SK-N-SH (cell line): ENCODE measurements around the gene UGT1A10. TPM values are rescaled to one million over a fixed set of nuclear protein-coding genes. Genes with fewer than 3 reads are reported as not detected.

Experiments
- CTCF ChIA-PET: fragments of 300-600, 350-600 bp; formaldehyde crosslinking; extraction: SDS; loops from one replicate; lab custom pipeline; 2021; lab: Yijun Ruan, JAX
- POLR2A ChIA-PET: fragments of 350-600 bp; sonication (Branson Sonifier 250); formaldehyde crosslinking; extraction: SDS; loops from one replicate; lab custom pipeline; 2020; ENCODE audit warnings: antibody characterized with exemption, inconsistent platforms; lab: Yijun Ruan, JAX
- DNase-seq: peaks from one replicate; pipeline ENCODE4 v3.0.0; 2012
- H2AFZ ChIP-seq: fragments of 200-600 bp; sonication (generic); 2 replicates; pipeline ENCODE4 v1.8.1; 2016; ENCODE audit warnings: antibody characterized with exemption, mild to moderate bottlenecking, low read depth
- H3F3A ChIP-seq: fragments of 200-600 bp; sonication (generic); replicated peaks from 2 replicates; pipeline ENCODE3; 2016; ENCODE audit warnings: antibody characterized with exemption, mild to moderate bottlenecking; ENCODE audit not compliant: insufficient read depth
- H3K27ac ChIP-seq, 2 experiments: fragments of 200-500 bp in 1 of 2; fragments of 200-600 bp in 1 of 2; sonication (Bioruptor generic) in 1 of 2; sonication (generic), shearing (Covaris generic) in 1 of 2; 2 replicates each; pipeline versions ENCODE4 v1.5.1 to v1.6.1; 2014 to 2016; ENCODE audit warnings: low read depth in 2 of 2, inconsistent platforms in 1 of 2, low read length in 1 of 2, mild to moderate bottlenecking in 1 of 2, mixed read lengths in 1 of 2
- H3K27me3 ChIP-seq: fragments of 200-600 bp; sonication (generic), shearing (Covaris generic); 2 replicates; pipeline ENCODE4 v1.6.1; 2016; ENCODE audit warnings: mixed run types; ENCODE audit not compliant: insufficient read depth
- H3K36me3 ChIP-seq, 2 experiments: fragments of 200-500 bp in 1 of 2; fragments of 200-600 bp in 1 of 2; sonication (Bioruptor generic) in 1 of 2; sonication (generic) in 1 of 2; replicated peaks in 1 of 2; 2 replicates each; pipeline versions ENCODE3 to v1.5.1; 2014 to 2016; ENCODE audit warnings: low read length in 1 of 2, mild to moderate bottlenecking in 1 of 2; ENCODE audit not compliant: insufficient read depth in 2 of 2, control insufficient read depth in 1 of 2
- H3K4me1 ChIP-seq, 2 experiments: fragments of 200-500 bp in 1 of 2; fragments of 200-600 bp in 1 of 2; sonication (Bioruptor generic) in 1 of 2; sonication (generic), shearing (Covaris generic) in 1 of 2; 2 replicates each; pipeline versions ENCODE4 v1.5.1 to v1.6.1; 2014 to 2016; ENCODE audit warnings: low read depth in 1 of 2, low read length in 1 of 2, mixed run types in 1 of 2; ENCODE audit not compliant: insufficient read depth in 2 of 2, control insufficient read depth in 1 of 2
- H3K4me2 ChIP-seq: fragments of 200-600 bp; sonication (generic), shearing (Covaris generic); 2 replicates; pipeline ENCODE4 v1.6.1; 2017; ENCODE audit warnings: mixed run types
- H3K4me3 ChIP-seq, 2 experiments: fragments of 200-500 bp in 1 of 2; fragments of 200-600 bp in 1 of 2; sonication (Bioruptor generic) in 1 of 2; sonication (generic), shearing (Covaris generic) in 1 of 2; 2 replicates each; pipeline versions ENCODE4 v1.5.1 to v1.8.1; 2014 to 2016; ENCODE audit warnings: low read depth in 2 of 2, inconsistent platforms in 1 of 2, low read length in 1 of 2, mild to moderate bottlenecking in 1 of 2, mixed read lengths in 1 of 2, moderate library complexity in 1 of 2
- H3K79me2 ChIP-seq: fragments of 200-600 bp; sonication (generic); 2 replicates; pipeline ENCODE4 v1.8.1; 2017; ENCODE audit warnings: mild to moderate bottlenecking; ENCODE audit not compliant: insufficient read depth
- H3K9ac ChIP-seq: fragments of 200-600 bp; sonication (generic); 2 replicates; pipeline ENCODE4 v1.6.1; 2017; ENCODE audit warnings: mixed run types
- H3K9me2 ChIP-seq: fragments of 200-600 bp; sonication (generic); 2 replicates; pipeline ENCODE4 v1.6.1; 2017; ENCODE audit warnings: mixed run types
- H3K9me3 ChIP-seq: fragments of 200-600 bp; sonication (generic); 2 replicates; pipeline ENCODE4 v1.6.1; 2017; ENCODE audit warnings: mixed run types, mild to moderate bottlenecking, moderate library complexity
- H4K20me1 ChIP-seq: fragments of 200-600 bp; sonication (generic); 2 replicates; pipeline ENCODE4 v1.6.1; 2017; ENCODE audit warnings: mild to moderate bottlenecking, mixed run types; ENCODE audit not compliant: insufficient read depth
- CHD2 ChIP-seq: fragments of 150-350 bp; IDR thresholded peaks from 2 replicates; pipeline ENCODE4 v1.6.1; 2018; ENCODE audit warnings: low read length; ENCODE audit not compliant: partially characterized antibody
- ELF1 ChIP-seq: IDR thresholded peaks from 2 replicates; pipeline ENCODE4 v1.4.0; 2012
- EP300 ChIP-seq, 2 experiments: IDR thresholded peaks; 2 replicates each; pipeline versions ENCODE4 v1.4.0 to v1.6.1; 2012; ENCODE audit warnings: borderline replicate concordance in 1 of 2, low read depth in 1 of 2, low read length in 1 of 2
- EZH2phosphoT487 ChIP-seq: fragments of 200-600 bp; sonication (generic); IDR thresholded peaks from 2 replicates; pipeline ENCODE4 v1.6.1; 2017; ENCODE audit warnings: low read depth, mixed run types, mild to moderate bottlenecking, antibody characterized with exemption, moderate library complexity, borderline replicate concordance
- FOSL2 ChIP-seq: IDR thresholded peaks from 2 replicates; pipeline ENCODE4 v1.4.0; 2012; ENCODE audit warnings: low read depth, mild to moderate bottlenecking, moderate library complexity, borderline replicate concordance
- FOXM1 ChIP-seq: IDR thresholded peaks from 2 replicates; pipeline ENCODE4 v1.4.0; 2012; ENCODE audit warnings: low read depth, mild to moderate bottlenecking
- GABPA ChIP-seq: IDR thresholded peaks from 2 replicates; pipeline ENCODE4 v1.4.0; 2012; ENCODE audit warnings: low read depth, mild to moderate bottlenecking
- IRF3 ChIP-seq: fragments of 150-350 bp; IDR thresholded peaks from 2 replicates; pipeline ENCODE4 v1.6.1; 2016; ENCODE audit warnings: mild to moderate bottlenecking, low read depth, low read length
- JUND ChIP-seq: IDR thresholded peaks from 2 replicates; pipeline ENCODE4 v1.4.0; 2012
- MEF2A ChIP-seq: IDR thresholded peaks from 2 replicates; pipeline ENCODE4 v1.4.0; 2012; ENCODE audit warnings: low read depth, borderline replicate concordance
- MXI1 ChIP-seq: IDR thresholded peaks from 2 replicates; pipeline ENCODE4 v1.6.1; 2012; ENCODE audit warnings: mild to moderate bottlenecking, low read depth, low read length, improper control_type of control experiment
- NRF1 ChIP-seq: IDR thresholded peaks from 2 replicates; pipeline ENCODE4 v1.6.1; 2012; ENCODE audit warnings: low read depth, mild to moderate bottlenecking, low read length
- POLR2AphosphoS5 ChIP-seq: IDR thresholded peaks from 2 replicates; pipeline ENCODE4 v1.6.1; 2012; ENCODE audit warnings: low read depth, low read length
- RAD21 ChIP-seq: IDR thresholded peaks from 2 replicates; pipeline ENCODE4 v1.6.1; 2012; ENCODE audit warnings: mild to moderate bottlenecking, low read length
- RCOR1 ChIP-seq: fragments of 150-350 bp; IDR thresholded peaks from 2 replicates; pipeline ENCODE4 v1.6.1; 2017; ENCODE audit warnings: antibody characterized with exemption, low read length
- RFX5 ChIP-seq: IDR thresholded peaks from 2 replicates; pipeline ENCODE4 v1.6.1; 2012; ENCODE audit warnings: mild to moderate bottlenecking, improper control_type of control experiment, low read length
- RXRA ChIP-seq: IDR thresholded peaks from 2 replicates; pipeline ENCODE4 v1.4.0; 2012; ENCODE audit warnings: low read depth, mild to moderate bottlenecking, borderline replicate concordance
- SIN3A ChIP-seq: IDR thresholded peaks from 2 replicates; pipeline ENCODE4 v1.6.1; 2012; ENCODE audit warnings: low read depth, mild to moderate bottlenecking, low read length, moderate library complexity, borderline replicate concordance
- YY1 ChIP-seq: IDR thresholded peaks from 2 replicates; pipeline ENCODE4 v1.4.0; 2012; ENCODE audit warnings: low read depth, mild to moderate bottlenecking
- whole genome bisulfite sequencing: methylation state at CpG from one replicate; pipeline ENCODE4 v1.1.6; 2017; ENCODE audit warnings: low lambda C conversion rate; 5-methylcytosine and 5-hydroxymethylcytosine counted together
- polyA plus RNA-seq, 3 experiments: library from polyadenylated mRNA; depleted of rRNA; stranded (reverse); fragments of >200 nt; gene quantifications; 2 replicates each; pipeline ENCODE4 v1.2.3, GENCODE V29; 2012
- TF ChIP-seq, protein P1 (sequence below): IDR thresholded peaks from 2 replicates; pipeline ENCODE4 v1.4.0; 2012; ENCODE audit warnings: low read depth
- TF ChIP-seq, protein P2 (sequence below): IDR thresholded peaks from 2 replicates; pipeline ENCODE4 v1.4.0; 2012; ENCODE audit warnings: low read depth, borderline replicate concordance
- TF ChIP-seq, protein P3 (sequence below): IDR thresholded peaks from 2 replicates; pipeline ENCODE4; 2012

The UGT1A10 gene
- polyA plus RNA-seq, 1 of the 3 experiments (the other 2 are of a cell fraction): not detected

- Histone ChIP-seq H3K79me2 (no peaks in the 10 kb centered on the region), H4K20me1 (no peaks in the 10 kb centered on the region)
- no peak for TF ChIP-seq GABPA
- TF ChIP-seq YY1: no peak
- TF ChIP-seq CHD2: no peak
- no peak for TF ChIP-seq ELF1
- TF ChIP-seq RFX5: no peak
- no peak for TF ChIP-seq JUND
- TF ChIP-seq EZH2phosphoT487: no peak
- no peak for TF ChIP-seq MEF2A
- TF ChIP-seq, protein P1, sequence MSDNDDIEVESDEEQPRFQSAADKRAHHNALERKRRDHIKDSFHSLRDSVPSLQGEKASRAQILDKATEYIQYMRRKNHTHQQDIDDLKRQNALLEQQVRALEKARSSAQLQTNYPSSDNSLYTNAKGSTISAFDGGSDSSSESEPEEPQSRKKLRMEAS: no peak
- TF ChIP-seq, protein P2, sequence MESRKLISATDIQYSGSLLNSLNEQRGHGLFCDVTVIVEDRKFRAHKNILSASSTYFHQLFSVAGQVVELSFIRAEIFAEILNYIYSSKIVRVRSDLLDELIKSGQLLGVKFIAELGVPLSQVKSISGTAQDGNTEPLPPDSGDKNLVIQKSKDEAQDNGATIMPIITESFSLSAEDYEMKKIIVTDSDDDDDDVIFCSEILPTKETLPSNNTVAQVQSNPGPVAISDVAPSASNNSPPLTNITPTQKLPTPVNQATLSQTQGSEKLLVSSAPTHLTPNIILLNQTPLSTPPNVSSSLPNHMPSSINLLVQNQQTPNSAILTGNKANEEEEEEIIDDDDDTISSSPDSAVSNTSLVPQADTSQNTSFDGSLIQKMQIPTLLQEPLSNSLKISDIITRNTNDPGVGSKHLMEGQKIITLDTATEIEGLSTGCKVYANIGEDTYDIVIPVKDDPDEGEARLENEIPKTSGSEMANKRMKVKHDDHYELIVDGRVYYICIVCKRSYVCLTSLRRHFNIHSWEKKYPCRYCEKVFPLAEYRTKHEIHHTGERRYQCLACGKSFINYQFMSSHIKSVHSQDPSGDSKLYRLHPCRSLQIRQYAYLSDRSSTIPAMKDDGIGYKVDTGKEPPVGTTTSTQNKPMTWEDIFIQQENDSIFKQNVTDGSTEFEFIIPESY: no peak
- TF ChIP-seq, all 33 proteins: peak for 0
- ChIA-PET CTCF (interaction anchor here (2.1 kb wide), 1 partner anchor 355 kb away, joined by 5 read pairs; no protein-coding TSS in a partner anchor), POLR2A (no interaction called here)
- no peak overlapping the region for H3K27ac ChIP-seq
- H2AFZ ChIP-seq: no peak overlapping the region
- no peaks in the 10 kb centered on the region for H3K4me1 ChIP-seq
- 48% methylated on average over 10 of the region's 14 CpGs for WGBS
- H3K4me2 ChIP-seq: no peak overlapping the region
- DNase-seq: no peak
- no peaks in the 10 kb centered on the region for H3K9me3 ChIP-seq
- H3K9me2 ChIP-seq: no peaks in the 10 kb centered on the region
- no peaks in the 10 kb centered on the region for H3K36me3 ChIP-seq
- H3K4me3 ChIP-seq: no peak overlapping the region
- no peaks in the 10 kb centered on the region for H3F3A ChIP-seq
- H3K9ac ChIP-seq: no peak overlapping the region
- H3K27me3 ChIP-seq: no peaks in the 10 kb centered on the region
These were observed 162.3 kb downstream of the UGT1A10 start for GRCh38 chr2:233798335-233799086.

GRCh38 chr2:233799087-233799665 is 162.9 kb downstream of the UGT1A10 start:
- TF ChIP-seq SIN3A (no peak), FOXM1 (no peak), MXI1 (no peak), RXRA (no peak), FOSL2 (no peak), JUND (no peak), POLR2AphosphoS5 (no peak), EP300 (IDR thresholded peaks at IDR 0.05; ENCODE audit: borderline replicate concordance in 1 of 2, low read depth in 1 of 2, low read length in 1 of 2) (no peak), NRF1 (no peak), RCOR1 (no peak), EZH2phosphoT487 (no peak), RAD21 (no peak), IRF3 (no peak)
- TF ChIP-seq, protein P3, sequence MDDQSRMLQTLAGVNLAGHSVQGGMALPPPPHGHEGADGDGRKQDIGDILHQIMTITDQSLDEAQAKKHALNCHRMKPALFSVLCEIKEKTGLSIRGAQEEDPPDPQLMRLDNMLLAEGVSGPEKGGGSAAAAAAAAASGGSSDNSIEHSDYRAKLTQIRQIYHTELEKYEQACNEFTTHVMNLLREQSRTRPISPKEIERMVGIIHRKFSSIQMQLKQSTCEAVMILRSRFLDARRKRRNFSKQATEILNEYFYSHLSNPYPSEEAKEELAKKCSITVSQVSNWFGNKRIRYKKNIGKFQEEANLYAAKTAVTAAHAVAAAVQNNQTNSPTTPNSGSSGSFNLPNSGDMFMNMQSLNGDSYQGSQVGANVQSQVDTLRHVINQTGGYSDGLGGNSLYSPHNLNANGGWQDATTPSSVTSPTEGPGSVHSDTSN: no peak
- Histone ChIP-seq H3K4me2 (no peak overlapping the region), H4K20me1 (no peaks in the 10 kb centered on the region), H3K79me2 (no peaks in the 10 kb centered on the region), H3K4me1 (no peaks in the 10 kb centered on the region), H3K9ac (no peak overlapping the region), H3K36me3 (no peaks in the 10 kb centered on the region), H3K27me3 (no peaks in the 10 kb centered on the region), H3K9me2 (no peaks in the 10 kb centered on the region), H3K27ac (no peak overlapping the region), H3F3A (no peaks in the 10 kb centered on the region), H3K9me3 (no peaks in the 10 kb centered on the region), H2AFZ (no peak overlapping the region), H3K4me3 (no peak overlapping the region)
- WGBS: 50% methylated on average over 6 of the region's 7 CpGs
- ChIA-PET CTCF (interaction anchor here (0.5 kb wide), 1 partner anchor 1083 kb away, joined by 3 read pairs; no protein-coding TSS in a partner anchor), POLR2A (no interaction called here)
- DNase-seq: no peak
